Astrocyte (in vitro differentiated cells and primary cell): Measurements from ENCODE around the gene RASGRP3.

Experiments
- CTCF ChIP-seq: IDR thresholded peaks from 2 replicates; pipeline ENCODE4 v1.5.1; 2011; ENCODE audit warnings: low read depth, mild to moderate bottlenecking, inconsistent platforms, low read length, moderate library complexity; ENCODE audit not compliant: insufficient read depth
- EZH2 ChIP-seq: IDR thresholded peaks from 2 replicates; pipeline ENCODE4 v1.6.1; 2012; ENCODE audit warnings: mild to moderate bottlenecking, low read length, inconsistent platforms; ENCODE audit not compliant: insufficient read depth

GRCh38 chr2:33526921-33527320 is 50.5 kb downstream of the RASGRP3 start:
- TF ChIP-seq CTCF (no peak), EZH2 (no peak)
